Anterior cingulate cortex (tissue), 58 donors: Measurements from ENCODE around the gene INTS12.
"Not testable (repeated sequence)": the region's sequence is repeated elsewhere in the genome, so short reads cannot be mapped to it uniquely, and the experiment has no call there.

ENCODE experiments used
- DNase-seq, 58 donors: peaks; one replicate each; lab custom pipeline; 2025; lab: John Stamatoyannopoulos, UW

The INTS12 gene, protein sequence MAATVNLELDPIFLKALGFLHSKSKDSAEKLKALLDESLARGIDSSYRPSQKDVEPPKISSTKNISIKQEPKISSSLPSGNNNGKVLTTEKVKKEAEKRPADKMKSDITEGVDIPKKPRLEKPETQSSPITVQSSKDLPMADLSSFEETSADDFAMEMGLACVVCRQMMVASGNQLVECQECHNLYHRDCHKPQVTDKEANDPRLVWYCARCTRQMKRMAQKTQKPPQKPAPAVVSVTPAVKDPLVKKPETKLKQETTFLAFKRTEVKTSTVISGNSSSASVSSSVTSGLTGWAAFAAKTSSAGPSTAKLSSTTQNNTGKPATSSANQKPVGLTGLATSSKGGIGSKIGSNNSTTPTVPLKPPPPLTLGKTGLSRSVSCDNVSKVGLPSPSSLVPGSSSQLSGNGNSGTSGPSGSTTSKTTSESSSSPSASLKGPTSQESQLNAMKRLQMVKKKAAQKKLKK

DNA sequence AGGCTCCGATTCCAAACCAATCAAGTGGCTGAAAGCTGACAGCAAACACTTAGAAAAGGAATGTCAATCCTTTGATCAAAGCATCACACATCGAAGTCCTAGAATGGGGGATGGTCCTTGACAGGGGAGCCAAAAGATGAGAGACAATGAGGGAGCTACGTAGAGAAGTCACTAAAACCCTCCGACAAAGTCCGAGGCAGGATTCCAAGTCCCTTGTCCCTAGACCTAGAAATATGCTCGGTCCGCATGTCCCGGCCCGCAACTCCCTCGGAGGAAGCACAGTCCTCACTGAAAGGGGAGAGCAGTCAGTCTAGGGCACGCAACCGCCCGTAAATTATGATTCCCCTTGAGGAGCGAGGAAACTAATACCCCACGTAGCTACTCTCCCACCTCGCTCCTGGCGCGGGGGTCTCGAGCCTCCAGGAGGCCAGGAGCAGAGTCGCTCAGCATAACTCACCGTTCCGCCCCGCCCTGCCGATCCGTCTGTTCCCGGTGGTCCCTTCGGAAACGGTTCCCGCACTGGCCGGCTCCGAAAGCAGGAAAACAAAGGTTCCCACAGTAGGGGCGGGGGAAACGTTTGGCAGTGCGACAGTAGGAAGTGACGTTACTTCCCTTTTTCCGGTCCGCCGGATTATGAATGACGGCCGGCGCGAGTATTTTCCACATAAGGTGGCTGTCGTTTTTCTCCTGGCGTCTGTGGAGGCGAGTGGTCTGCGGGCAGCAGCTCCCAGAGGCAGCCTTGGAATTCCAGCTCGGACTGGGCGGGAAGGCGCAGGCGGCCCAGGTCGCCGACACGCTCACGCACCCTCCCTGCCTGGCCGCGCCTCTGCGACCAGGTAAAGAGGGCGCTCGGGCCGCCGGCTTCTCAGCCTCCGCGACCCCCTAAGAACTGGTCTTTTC is at the start of gene INTS12, which contains the start of gene GSTCD:
INTS12 (minus strand) TSS at position 509 of the 900 bp plus-strand sequence. CDS start 8,684 bp downstream, outside the sequence.
GSTCD (plus strand) TSS at position 604 of the 900 bp plus-strand sequence. CDS start 8,830 bp downstream, outside the sequence.
- DNase-seq = peak; percentile 28 to 95 (median 87)

DNA sequence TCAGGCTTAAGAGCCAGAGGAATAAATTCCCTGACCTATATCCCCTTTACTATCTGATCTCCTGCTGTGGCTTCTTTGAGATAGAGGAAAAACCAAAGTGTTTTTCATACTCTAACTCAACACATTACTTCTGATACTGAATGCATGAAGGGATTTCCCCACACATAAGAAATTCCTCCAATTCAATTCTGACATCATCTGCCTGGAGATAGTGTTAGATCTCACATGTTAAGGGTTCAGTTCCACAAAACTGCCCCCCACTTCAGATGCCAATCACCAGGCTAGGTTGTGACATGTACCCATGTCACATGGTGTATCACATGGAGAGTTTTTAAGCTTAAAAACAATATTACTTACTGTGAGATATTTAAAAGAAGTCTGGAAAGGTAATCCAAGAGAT is 46.9 kb upstream of the INTS12 start:
- no peak for DNase-seq

DNA sequence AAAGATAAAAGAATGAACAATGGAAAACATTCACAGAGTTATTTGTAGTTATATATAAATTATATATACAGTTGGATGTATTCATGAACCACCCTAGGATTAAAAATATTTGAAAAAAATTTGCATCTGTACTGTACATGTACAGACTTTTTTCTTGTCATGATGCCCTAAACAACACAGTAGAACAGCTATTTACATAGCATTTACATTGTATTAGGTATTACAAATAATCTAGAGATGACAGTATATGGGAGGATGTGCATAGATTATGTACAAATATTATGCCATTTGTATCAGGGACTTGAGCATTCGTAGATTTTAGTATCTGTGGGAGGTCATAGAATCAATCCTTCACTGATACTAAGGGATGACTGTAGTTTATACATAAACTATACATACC is 44.9 kb upstream of the INTS12 start:
- DNase-seq = no peak

DNA sequence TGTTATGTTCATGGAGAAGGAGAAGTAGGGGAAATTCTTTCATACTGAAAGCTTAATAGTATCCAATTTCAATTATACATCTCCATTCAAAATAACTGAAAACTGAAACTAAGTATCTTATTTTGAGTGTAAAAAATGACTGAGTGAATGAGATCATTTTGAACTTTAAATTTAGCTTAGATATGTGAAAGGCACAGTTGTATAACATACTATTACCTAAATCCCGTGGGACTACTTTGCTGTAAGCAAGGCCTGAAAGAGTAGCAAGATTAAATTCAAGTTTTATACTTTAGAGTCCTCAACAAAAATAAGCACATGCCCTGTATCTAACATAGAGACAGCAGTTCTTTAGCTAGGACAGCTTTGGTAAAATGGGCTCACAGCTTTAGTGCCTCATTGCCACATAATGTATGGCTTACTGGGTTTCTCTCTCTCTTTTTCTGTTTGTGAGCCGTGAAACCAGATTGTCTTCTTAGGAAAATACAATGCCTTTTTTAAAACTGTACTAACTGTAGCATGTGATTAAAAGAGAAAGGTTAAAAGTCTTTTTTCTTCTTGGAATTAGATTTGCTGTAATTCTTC is 43.3 kb upstream of the INTS12 start:
- no peak for DNase-seq

DNA sequence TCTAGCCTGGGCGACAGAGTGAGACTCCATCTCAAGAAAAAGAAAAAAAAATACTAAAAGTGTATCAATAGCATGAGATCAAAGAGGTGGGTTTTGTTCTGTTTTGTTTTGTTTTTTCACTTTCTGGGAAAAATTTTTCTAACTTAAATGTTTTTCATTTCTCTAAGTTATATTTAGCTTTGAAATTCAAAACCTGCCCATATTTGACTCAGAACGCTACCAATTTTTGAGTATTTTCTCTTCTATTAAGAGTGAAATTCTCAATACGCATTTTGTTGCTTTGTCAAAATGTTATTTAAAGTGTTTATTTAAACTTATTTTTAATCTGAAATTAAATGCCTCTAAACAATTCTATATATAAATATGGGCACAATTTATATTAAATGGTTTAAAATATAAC is 39.7 kb upstream of the INTS12 start:
- no peak for DNase-seq

DNA sequence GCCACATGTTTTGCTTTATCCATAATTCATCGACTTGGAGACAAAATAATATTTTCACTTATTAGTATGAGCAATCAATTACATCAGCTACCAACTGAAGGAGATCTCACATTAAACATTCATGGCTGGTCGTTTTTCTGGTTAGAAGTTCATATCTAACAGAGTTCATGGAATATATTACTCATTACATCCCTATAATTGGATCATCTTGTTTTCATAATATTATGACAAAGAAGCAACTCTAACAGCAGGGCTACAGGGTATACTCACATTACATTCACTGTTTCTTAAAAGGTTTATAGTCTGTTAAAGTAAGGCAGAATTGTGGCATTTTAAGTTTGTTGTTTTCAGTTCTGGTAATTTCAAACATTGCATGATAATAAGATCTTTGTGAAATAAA is 33.1 kb upstream of the INTS12 start:
- DNase-seq = no peak

DNA sequence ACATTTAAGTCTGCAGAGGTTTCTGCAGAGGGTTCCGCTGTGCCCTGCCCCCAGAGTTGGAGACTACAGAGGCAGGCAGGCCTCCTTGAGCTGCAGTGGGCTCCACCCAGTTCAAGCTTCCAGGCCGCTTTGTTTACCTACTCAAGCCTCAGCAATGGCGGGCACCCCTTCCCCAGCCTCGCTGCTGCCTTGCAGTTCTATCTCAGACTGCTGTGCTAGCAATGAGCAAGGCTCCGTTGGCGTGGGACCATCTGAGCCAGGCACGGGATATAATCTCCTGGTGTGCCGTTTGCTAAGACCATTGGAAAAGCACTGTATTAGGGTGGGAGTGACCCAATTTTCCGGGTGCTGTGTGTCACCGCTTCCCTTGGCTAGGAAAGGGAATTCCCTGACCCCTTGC is 26.7 kb upstream of the INTS12 start:
- DNase-seq = not testable (repeated sequence)

DNA sequence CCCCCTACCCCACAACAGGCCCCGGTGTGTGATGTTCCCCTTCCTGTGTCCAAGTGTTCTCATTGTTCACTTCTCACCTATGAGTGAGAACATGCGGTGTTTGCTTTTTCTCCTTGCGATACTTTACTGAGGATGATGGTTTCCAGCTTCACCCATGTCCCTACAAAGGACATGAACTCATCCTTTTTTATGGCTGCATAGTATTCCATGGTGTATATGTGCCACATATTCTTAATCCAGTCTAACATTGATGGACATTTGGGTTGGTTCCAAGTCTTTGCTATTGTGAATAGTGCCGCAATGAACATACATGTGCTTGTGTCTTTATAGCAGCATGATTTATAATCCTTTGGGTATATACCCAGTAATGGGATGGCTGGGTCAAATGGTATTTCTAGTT is 21.4 kb upstream of the INTS12 start:
- DNase-seq = not testable (repeated sequence)

DNA sequence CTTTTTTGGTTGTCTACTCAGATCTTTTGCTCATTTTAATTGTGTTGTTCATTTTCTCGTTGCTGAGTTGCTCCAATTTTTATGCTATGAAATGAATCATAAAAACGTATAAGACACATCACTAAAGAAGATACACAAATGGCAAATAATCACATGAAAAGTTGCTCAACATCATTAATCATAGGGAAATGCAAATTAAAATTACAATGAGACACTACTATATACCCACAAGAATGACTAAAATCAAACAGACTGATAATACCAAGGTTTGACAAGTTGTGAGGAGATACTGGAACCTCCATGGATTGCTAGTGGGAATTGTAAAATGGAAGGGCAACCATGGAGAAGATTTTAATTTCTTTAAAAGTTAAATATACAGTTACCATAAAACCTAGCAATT is 17.1 kb upstream of the INTS12 start:
- no peak for DNase-seq

DNA sequence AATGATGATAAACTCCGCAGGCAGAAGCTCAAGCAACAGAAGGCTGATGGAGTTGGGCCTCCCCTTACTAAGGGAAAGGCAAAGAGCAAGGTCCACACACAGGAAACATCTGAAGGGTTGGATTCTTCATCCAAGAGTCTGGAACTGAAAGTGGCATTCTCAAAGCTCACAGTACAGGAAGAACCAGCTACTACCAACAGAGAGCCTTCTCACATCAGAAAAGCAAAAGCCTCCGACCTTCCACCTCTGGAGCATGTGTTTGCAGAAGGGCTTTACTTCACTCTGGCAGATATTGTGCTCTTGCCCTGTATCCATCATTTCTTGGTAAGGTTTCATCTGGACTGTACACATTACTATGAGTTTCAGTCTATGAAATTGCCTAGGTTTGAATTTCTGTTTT is 10.7 kb upstream of the INTS12 start:
- DNase-seq = no peak

DNA sequence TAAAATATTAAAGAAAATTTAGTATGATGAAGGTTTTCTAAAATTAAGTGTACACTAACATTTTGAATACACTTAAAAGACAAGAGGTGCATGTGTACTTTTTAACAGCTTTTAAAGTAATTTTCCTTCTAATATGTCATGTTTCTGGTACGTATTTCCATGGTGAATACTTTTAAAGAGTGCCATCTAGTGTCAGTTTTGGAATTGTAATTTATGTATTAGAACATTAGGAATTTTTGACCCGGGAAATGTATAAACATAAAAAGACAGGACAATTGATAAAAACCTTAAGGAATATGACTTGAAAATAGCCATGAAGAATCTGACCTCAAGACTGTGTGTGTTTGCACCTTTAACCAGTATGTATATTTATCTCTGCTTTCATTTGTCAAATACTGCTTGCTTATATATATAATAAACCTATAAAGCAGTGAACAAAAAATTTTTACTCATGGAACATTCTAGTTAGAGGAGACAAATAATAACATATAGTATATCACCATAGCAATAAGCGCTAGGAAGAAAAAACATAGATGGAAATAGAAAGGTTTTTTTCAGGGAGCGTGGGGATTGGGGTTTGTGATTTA is 7.3 kb upstream of the INTS12 start:
- DNase-seq = peak in 1 of 58 donors; percentile 15

DNA sequence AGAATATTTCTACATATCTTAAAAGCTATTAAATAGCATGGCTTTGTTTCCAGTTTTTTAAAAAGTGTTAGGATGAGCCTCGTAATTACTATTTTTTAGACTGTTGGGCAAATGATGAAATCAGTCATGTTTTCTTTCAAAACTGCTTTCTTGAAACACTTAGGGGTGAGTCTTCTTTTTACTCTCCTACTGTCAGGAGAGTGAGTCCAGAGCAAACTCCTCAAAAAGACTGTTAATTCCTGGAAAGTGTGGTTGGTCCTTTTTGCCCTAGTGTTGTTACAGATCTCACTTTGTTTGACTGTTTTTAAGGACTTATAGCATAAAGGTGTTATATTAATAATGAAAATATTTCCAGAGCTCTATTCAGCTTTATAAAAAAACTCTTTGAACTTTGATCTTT is 6.4 kb upstream of the INTS12 start:
- no peak for DNase-seq

DNA sequence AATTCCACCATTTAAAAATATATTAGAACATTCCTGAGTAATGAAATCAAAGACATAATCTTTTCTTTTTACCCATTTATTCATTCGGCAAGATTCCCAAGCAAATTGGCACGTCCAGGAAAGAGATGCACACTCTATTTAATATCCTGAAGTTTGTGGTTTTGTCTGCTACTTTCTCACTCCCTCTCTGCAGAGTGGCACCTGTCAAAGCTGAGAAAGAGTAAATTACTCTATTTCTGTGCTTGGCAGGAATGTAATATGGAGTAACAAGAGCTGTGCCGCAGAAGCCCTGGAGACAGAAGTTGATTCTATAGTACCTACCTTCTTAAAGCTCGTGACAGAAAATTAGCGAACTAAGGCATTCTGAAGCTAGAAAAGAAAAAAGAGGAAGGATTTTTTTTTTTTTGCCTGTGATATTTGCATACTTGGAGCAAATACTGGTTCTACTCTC is 5.6 kb upstream of the INTS12 start:
- no peak for DNase-seq

DNA sequence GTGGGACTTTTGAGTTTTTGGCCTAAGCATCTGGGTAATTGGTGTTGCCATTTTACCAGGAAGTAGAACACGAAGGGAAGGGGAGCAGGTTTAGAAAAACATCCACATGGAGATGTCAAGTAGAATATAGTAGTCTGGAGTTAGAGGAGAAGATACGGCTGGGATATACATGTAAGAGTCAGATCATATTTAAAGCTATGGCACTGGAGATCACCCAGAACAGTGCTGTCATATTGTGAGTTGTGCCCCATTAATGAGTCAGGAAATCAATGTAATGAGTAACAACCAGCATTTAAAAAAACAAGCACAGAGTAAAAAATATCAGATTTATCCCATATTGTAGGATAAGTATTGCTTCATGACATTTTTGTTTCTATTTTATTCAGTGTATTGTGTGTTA is 4.3 kb upstream of the INTS12 start:
- DNase-seq = no peak

DNA sequence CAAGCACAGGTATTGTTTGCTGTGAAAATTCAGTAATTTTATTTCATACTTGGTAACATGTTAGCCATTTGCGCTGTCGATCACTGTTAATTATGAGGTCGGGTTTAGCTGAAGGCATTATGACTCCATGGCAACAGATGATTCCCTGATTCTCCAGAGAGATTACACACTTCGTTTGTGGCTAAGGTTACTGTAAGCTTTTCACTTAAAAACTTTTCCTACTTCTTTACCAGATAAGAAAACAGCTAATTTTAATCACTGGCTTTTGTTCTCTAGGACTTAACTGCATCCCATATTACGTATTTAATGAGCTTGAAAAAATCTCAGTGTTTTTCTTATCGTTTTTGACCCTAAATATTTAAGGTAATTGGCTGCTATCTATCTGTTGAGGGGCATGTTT is 2.2 kb upstream of the INTS12 start:
- DNase-seq = no peak

DNA sequence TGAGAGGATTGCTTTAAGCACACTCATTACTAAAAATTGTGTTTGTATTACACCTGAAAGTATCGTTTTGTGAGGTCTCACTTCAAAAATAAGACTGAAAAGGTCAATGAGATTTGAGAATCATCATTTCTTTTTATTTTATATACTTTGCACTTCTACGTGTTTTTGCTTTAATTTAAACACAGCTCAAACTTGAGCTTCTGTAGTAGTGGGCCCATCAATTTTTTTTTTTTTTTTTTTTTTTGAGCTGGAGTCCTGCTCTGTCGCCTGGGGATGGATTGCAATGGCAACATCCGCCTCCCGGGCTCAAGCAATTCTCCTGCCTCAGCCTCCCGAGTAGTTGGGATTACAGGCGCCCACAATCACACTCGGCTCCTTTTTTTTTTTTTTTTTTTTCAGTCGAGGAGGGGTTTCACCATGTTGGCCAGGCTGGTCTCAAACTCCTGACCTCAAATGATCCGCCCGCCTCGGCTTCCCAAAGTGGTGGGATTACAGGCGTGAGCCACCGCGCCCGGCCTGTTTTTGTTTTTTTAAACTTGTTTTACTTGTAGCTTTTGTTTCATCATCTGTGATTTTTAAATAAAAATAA is 1.6 kb upstream of the INTS12 start:
- DNase-seq = no peak

DNA sequence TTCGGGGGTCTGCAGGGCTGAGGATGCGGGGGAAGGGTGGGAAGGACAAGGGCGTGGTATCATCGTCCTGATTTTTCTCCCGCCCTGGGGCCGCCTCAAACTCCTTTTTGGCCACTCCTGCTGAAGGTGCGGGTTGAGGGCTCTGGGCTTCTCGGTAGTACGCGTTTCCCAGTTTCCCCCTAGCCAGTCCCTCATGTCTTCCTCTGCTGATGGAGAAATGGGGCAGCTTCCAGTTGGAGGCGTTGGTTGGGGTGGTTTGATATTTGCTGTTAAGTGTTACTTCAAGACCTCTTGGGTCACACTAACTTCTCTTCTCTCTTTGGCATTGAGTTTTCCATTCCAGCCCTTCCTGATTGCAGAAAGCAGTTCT is 577 bp upstream of the INTS12 start:
- DNase-seq = peak in 10 of 58 donors; percentile 11 to 56 (median 35)

DNA sequence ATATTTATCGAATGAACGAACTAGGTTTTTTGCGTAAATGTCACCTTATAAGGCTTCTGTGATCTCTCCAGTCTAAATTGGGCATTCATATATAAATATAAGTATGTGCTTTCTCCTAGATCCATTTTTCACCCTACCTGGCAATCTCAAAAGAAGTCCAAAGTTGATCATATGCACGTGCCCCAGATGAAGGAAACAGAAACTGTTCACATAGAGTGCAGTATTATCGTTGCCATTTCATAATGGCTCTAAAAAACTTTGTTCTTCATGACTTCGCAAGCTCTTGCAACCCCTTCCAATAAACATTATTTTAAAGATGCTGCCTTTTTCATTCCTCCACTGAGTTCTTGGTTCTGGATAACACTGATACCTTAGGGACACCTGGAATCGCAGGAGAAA is 708 bp downstream of the INTS12 start:
- no peak for DNase-seq

DNA sequence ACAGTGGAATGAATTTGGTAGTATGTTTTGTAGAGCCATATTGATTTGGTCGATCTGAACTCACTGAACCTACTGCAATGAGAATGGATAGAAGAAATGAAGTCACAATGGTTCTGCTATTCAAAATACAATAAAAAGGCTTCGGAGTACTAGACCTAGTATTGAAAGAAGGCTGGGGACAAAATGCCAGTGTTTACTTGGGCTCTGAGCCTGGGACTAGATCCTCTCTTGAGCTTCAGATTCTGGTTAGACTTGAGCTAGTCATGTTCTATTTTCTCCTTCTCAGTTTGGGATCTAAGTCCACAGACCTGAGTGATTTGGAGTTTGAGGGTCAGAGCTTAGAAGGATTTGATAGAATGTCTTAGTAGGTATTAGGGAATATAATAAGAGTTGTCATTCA is 9.9 kb downstream of the INTS12 start:
- no peak for DNase-seq

DNA sequence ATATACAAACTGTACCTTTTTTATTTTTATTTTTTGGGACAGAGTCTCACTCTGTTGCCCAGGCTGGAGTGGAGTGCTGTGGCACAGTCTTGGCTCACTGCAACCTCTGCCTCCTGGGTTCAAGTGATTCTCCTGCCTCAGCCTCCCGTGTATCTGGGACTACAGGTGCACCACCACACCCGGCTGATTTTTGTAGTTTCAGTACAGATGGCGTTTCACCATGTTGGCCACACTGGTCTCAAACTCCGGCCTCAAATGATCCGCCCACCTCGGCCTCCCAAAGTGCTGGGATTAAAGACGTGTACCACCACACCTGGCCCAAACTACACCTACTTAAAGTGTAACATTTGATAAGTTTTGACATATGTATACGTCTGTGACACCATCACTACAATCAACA is 12.7 kb downstream of the INTS12 start:
- not testable (repeated sequence) for DNase-seq
